ENCODE measurements around the gene GH2. TPM values are rescaled to one million over a fixed set of nuclear protein-coding genes. Genes with fewer than 3 reads are reported as not detected.
"Not testable (repeated sequence)": the region's sequence is repeated elsewhere in the genome, so short reads cannot be mapped to it uniquely, and the experiment has no call there.

Gene GH2
- total RNA-seq, 3 donors from 2014 or later (not counting 1 experiment from before 2014, with no cell fraction given), result not detected

DNA sequence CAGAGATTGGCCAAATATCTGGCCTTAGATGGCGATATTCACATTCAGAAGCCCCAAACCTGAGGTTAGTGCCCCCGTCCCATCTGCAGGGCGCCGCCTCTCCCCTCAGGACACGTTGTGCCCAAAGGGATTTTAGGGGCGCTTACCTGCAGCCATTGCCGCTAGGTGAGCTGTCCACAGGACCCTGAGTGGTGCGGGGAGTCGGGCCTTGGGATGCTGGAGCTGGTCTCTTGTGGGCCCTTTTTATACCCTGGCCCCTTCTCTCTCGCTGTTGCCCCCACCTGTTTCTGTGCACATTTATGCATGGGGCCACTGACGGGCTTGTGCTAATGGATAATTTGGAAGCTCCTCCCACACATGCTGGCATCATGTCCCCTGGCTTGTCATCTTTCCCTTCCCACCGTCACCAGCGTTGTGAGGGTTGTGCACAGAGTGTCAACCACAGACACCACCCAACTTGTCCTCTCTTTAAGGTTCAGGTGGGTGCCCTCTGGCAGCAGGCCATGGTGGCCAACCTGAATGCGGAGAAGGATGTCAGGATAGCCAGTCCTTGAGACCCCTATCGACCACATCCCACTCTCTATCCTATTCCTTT, 29.4 kb upstream of the GH2 start, which contains the start of gene CSHL1:
CSHL1 (minus strand) TSS at position 218 of the 595 bp plus-strand sequence; CDS start at position 156, 62 bp downstream.
- TF ChIP-seq CTCF (IDR thresholded peaks at IDR 0.05), result no peak
- H3K4me1 ChIP-seq (ENCODE audit: control insufficient read depth, insufficient read depth, low read length), result peaks cover 6% of the 10 kb centered on the region
- no peaks in the 10 kb centered on the region for H3K36me3 ChIP-seq (ENCODE audit: control insufficient read depth, insufficient read depth, low read length)
- no peak within 1 kb of the TSS for H3K4me3 Mint-ChIP-seq
- H3K9me3 ChIP-seq (ENCODE audit: control insufficient read depth, insufficient read depth, low read length), result no peaks in the 10 kb centered on the region
- no peak within 1 kb of the TSS for H3K4me3 ChIP-seq (ENCODE audit: low read length)
- H3K27me3 ChIP-seq (ENCODE audit: control insufficient read depth, insufficient read depth, low read length), result no peaks in the 10 kb centered on the region
- peaks cover 0 to 5% of the 10 kb centered on the region in 2 donors for H3K27me3 Mint-ChIP-seq (ENCODE audit: low read depth in 2 of 2)
- no peaks in the 10 kb centered on the region for H3K36me3 Mint-ChIP-seq
- no peak within 1 kb of the TSS for H3K27ac ChIP-seq (ENCODE audit: low read length)
- H3K9me3 Mint-ChIP-seq, result no peaks in the 10 kb centered on the region
- intact Hi-C loops (cut with micrococcal nuclease), result no loop called here
- ATAC-seq (no peak), DNase-seq (no peak)
- H3K4me1 Mint-ChIP-seq, result peaks cover 5% of the 10 kb centered on the region in 2 donors
- H3K27ac Mint-ChIP-seq, result no peak within 1 kb of the TSS
- 80% methylated on average over 14 of the region's 15 CpGs for WGBS (ENCODE audit: insufficient coverage)

- no peak for ATAC-seq
- TF ChIP-seq CTCF (IDR thresholded peaks at IDR 0.05), result no peak
- Mint-ChIP-seq H3K27ac (no peak overlapping the region), H3K4me1 (peaks cover 5% of the 10 kb centered on the region in 2 donors), H3K4me3 (no peak overlapping the region), H3K9me3 (no peaks in the 10 kb centered on the region), H3K36me3 (no peaks in the 10 kb centered on the region), H3K27me3 (ENCODE audit: low read depth in 2 of 2) (peaks cover 0 to 5% of the 10 kb centered on the region in 2 donors)
- Histone ChIP-seq H3K36me3 (ENCODE audit: control insufficient read depth, insufficient read depth, low read length) (no peaks in the 10 kb centered on the region), H3K27me3 (ENCODE audit: control insufficient read depth, insufficient read depth, low read length) (no peaks in the 10 kb centered on the region), H3K4me1 (ENCODE audit: control insufficient read depth, insufficient read depth, low read length) (peaks cover 4% of the 10 kb centered on the region), H3K9me3 (ENCODE audit: control insufficient read depth, insufficient read depth, low read length) (no peaks in the 10 kb centered on the region), H3K27ac (ENCODE audit: low read length) (no peak overlapping the region), H3K4me3 (ENCODE audit: low read length) (no peak overlapping the region)
- intact Hi-C loops (cut with micrococcal nuclease), result no loop called here
- no peak for DNase-seq
- WGBS (ENCODE audit: insufficient coverage), result 89% methylated on average over 14 of the region's 14 CpGs
Measured at GRCh38 chr17:63910096-63910495, 28.4 kb upstream of the GH2 start.

DNA sequence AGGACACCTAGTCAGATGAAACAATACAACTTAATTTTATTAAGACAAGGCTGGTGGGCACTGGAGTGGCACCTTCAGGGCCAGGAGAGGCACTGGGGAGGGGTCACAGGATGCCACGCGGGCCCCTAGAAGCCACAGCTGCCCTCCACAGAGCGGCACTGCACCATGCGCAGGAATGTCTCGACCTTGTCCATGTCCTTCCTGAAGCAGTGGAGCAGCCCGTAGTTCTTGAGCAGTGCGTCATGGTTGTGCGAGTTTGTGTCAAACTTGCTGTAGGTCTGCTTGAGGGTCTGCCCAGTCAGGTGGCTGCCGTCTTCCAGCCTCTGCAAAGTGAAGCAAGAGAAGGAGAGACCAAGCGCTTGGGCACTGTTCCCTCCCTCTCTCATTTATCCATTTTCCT, 27.8 kb upstream of the GH2 start:
- H3K4me1 Mint-ChIP-seq; H3K9me3 ChIP-seq (ENCODE audit: control insufficient read depth, insufficient read depth, low read length); DNase-seq; H3K36me3 ChIP-seq (ENCODE audit: control insufficient read depth, insufficient read depth, low read length); H3K27me3 ChIP-seq (ENCODE audit: control insufficient read depth, insufficient read depth, low read length); H3K9me3 Mint-ChIP-seq; intact Hi-C loops (cut with micrococcal nuclease); H3K27ac Mint-ChIP-seq; H3K4me3 Mint-ChIP-seq; ATAC-seq; H3K27me3 Mint-ChIP-seq (ENCODE audit: low read depth in 2 of 2); H3K4me3 ChIP-seq (ENCODE audit: low read length); H3K4me1 ChIP-seq (ENCODE audit: control insufficient read depth, insufficient read depth, low read length); H3K27ac ChIP-seq (ENCODE audit: low read length); H3K36me3 Mint-ChIP-seq: not testable (repeated sequence)
- WGBS (ENCODE audit: insufficient coverage), result 87% methylated on average over 8 of the region's 10 CpGs

GRCh38 chr17:63907161-63907778, 25.5 kb upstream of the GH2 start:
- 95% methylated on average over 6 of the region's 12 CpGs for WGBS (ENCODE audit: insufficient coverage)
- H3K4me3 Mint-ChIP-seq; H3K27me3 ChIP-seq (ENCODE audit: control insufficient read depth, insufficient read depth, low read length); H3K4me1 ChIP-seq (ENCODE audit: control insufficient read depth, insufficient read depth, low read length); H3K4me3 ChIP-seq (ENCODE audit: low read length); H3K27ac Mint-ChIP-seq; H3K9me3 ChIP-seq (ENCODE audit: control insufficient read depth, insufficient read depth, low read length); H3K36me3 Mint-ChIP-seq; H3K36me3 ChIP-seq (ENCODE audit: control insufficient read depth, insufficient read depth, low read length); H3K4me1 Mint-ChIP-seq; H3K9me3 Mint-ChIP-seq; H3K27ac ChIP-seq (ENCODE audit: low read length); intact Hi-C loops (cut with micrococcal nuclease); H3K27me3 Mint-ChIP-seq (ENCODE audit: low read depth in 2 of 2): not testable (repeated sequence)
- ATAC-seq, result peak in 2 of 3 donors; percentile 47 to 55
- peak in 1 of 2 donors; percentile 33 for DNase-seq

DNA sequence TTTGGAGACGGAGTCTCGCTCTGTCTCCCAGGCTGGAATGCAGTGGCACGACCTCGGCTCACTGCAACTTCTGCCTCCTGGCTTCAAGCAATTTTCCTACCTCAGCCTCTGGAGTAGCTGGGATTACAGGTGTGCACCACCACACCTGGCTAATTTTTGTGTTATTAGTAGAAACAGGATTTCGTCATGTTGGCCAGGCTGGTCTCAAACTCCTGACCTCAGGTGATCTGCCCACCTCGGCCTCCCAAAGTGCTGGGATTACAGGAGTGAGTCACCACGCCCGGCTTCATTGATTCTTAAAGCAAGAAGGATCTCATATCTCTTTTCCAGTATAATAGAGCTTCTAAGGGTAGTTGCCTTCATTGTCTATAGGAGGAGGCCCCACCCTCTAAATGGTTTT, 23.1 kb upstream of the GH2 start:
- H3K4me3 ChIP-seq (ENCODE audit: low read length); H3K4me1 Mint-ChIP-seq; H3K9me3 Mint-ChIP-seq; H3K36me3 Mint-ChIP-seq; H3K9me3 ChIP-seq (ENCODE audit: control insufficient read depth, insufficient read depth, low read length); H3K27me3 ChIP-seq (ENCODE audit: control insufficient read depth, insufficient read depth, low read length); H3K27ac ChIP-seq (ENCODE audit: low read length); ATAC-seq; H3K36me3 ChIP-seq (ENCODE audit: control insufficient read depth, insufficient read depth, low read length); H3K4me3 Mint-ChIP-seq; H3K4me1 ChIP-seq (ENCODE audit: control insufficient read depth, insufficient read depth, low read length); DNase-seq; H3K27ac Mint-ChIP-seq; H3K27me3 Mint-ChIP-seq (ENCODE audit: low read depth in 2 of 2); intact Hi-C loops (cut with micrococcal nuclease): not testable (repeated sequence)
- WGBS (ENCODE audit: insufficient coverage), result 94% methylated on average over 7 of the region's 8 CpGs

Data from natural killer cell (primary cell).